ENCODE measurements around the gene DGCR8.

DGCR8 gene

DNA sequence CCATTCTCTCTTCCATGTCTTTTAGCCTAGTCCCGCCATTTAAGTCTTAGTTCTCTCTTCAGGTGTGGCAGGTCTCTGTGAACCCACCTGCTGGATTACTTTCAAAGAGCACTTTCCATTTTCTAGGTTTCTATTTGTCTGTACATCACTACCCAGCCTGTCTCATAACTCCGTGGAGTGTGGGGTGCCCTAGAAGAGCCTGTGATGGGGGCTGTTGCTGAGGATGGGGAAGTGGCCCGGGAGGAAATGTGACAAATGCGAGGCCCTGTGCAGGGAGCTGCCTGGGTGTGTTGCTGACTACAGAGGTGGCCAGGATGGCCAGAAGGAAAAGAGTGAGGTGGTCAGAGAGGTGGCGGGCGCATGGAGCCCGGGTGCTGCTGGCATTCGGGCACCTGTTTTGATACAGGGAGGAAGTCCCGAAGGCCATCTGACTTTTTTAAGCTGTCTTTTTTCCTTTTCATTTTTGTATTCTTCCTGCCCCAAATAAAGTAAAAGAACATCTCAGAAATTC, 10.7 kb downstream of the DGCR8 start:
- H3K4me3 ChIP-seq (ENCODE audit: control insufficient read depth, low read depth, low read length): no peak overlapping the region

DNA sequence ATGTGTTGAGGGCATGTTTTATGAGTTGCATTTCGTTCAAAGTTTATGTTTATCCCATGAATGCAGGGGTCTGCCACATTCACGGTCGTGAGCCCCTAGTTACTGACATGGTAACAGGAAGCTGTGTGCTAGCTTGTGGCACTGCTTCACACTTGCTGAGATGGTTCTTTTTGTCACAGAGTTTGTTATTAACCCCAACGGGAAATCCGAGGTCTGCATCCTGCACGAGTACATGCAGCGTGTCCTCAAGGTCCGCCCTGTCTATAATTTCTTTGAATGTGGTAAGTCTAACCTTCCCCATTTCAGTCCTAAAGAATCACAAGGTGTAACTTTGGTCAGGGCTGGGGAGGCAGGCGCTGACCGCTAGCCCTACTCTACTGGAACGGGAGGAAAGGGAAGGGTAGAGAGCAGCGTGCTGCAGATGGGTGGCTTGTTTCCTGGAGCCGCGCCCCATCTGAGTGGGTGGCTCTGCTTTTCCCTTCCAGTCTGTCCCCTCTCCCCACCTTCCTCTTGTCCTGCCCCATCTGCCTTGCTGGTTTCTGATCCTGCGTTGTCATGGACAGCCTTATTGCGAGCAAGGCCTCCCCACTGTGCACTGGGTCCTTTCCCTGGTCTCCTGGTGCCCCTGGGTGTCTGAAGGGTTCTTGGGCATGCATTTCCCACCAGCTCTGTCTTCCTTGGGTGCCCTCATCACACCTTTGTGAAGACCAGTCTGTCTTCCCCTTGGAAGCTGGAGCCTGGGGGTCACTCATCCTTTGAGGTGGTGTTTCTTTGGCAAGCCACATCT, 11.8 kb downstream of the DGCR8 start:
- DNase-seq (ENCODE audit: low read depth): no peak
- TF ChIP-seq, protein P1, sequence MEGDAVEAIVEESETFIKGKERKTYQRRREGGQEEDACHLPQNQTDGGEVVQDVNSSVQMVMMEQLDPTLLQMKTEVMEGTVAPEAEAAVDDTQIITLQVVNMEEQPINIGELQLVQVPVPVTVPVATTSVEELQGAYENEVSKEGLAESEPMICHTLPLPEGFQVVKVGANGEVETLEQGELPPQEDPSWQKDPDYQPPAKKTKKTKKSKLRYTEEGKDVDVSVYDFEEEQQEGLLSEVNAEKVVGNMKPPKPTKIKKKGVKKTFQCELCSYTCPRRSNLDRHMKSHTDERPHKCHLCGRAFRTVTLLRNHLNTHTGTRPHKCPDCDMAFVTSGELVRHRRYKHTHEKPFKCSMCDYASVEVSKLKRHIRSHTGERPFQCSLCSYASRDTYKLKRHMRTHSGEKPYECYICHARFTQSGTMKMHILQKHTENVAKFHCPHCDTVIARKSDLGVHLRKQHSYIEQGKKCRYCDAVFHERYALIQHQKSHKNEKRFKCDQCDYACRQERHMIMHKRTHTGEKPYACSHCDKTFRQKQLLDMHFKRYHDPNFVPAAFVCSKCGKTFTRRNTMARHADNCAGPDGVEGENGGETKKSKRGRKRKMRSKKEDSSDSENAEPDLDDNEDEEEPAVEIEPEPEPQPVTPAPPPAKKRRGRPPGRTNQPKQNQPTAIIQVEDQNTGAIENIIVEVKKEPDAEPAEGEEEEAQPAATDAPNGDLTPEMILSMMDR (IDR thresholded peaks at IDR 0.05; ENCODE audit: control insufficient read depth, insufficient read depth, low read depth, low read length, missing control alignments): no peak
- H3K4me3 ChIP-seq (ENCODE audit: control insufficient read depth, low read depth, low read length): no peak overlapping the region

More for the DNA sequence above, 10.7 kb downstream of the DGCR8 start:
- no peak for DNase-seq (ENCODE audit: low read depth)
- TF ChIP-seq, protein P1 (IDR thresholded peaks at IDR 0.05; ENCODE audit: control insufficient read depth, insufficient read depth, low read depth, low read length, missing control alignments): no peak

DNA sequence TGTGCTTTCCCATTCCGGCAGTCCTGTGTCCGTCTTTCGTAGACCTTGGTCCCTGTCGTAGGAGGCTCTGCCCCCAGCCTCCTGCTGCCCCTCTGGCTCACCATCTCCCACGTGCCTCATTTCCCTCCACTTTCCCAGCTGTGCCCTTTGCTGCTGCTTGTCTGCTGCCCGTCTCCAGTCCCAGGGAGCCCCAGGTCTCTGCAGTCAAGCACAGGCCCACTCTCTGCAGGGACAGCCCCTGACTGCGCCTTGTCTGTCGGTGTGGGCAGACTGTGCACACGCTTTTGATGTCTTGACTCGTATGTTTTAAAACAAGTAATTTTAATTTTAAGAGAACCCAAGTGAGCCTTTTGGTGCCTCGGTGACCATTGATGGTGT, 12.4 kb downstream of the DGCR8 start:
- DNase-seq (ENCODE audit: low read depth): no peak
- no peak overlapping the region for H3K4me3 ChIP-seq (ENCODE audit: control insufficient read depth, low read depth, low read length)
- TF ChIP-seq, protein P1 (IDR thresholded peaks at IDR 0.05; ENCODE audit: control insufficient read depth, insufficient read depth, low read depth, low read length, missing control alignments): no peak

DNA sequence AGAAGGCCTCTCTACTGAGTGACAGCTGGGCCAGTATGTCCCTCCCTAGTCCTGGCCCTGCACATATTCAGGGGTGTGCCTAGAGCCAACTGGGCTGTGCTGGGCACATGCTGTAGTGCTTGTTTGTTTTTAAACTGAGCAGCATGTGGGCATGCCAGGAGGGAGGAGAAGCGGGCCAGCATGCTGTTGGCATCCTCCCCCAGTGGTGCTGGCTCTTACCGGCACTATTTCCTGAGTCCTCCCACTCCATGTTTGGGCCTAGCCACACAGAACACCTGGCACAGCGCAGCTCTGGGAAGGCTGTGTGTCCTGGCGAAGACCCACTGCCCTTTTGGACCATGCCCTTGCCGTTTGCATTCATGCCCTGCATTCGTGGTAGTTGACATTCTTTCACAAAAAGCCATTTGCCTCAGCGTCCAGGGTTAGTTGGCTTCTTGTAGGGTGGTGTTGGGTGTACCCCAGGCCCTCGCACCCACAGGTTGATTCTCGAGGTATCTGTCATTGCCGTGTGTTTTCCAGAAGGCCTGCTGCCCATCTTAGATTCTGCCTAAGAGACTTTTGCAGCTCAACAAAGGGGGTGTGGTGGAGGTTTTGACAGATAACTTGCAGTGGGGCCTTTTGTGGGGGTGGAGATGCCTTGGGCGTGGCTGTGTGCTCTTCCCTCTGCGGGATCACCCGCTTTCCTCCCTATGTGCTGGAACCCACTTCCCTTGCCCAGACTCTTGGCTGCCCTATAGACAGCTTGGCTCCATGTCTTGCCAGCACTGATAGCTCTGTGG, 13.6 kb downstream of the DGCR8 start:
- no peak overlapping the region for H3K4me3 ChIP-seq (ENCODE audit: control insufficient read depth, low read depth, low read length)
- DNase-seq (ENCODE audit: low read depth): no peak
- TF ChIP-seq, protein P1 (IDR thresholded peaks at IDR 0.05; ENCODE audit: control insufficient read depth, insufficient read depth, low read depth, low read length, missing control alignments): no peak

DNA sequence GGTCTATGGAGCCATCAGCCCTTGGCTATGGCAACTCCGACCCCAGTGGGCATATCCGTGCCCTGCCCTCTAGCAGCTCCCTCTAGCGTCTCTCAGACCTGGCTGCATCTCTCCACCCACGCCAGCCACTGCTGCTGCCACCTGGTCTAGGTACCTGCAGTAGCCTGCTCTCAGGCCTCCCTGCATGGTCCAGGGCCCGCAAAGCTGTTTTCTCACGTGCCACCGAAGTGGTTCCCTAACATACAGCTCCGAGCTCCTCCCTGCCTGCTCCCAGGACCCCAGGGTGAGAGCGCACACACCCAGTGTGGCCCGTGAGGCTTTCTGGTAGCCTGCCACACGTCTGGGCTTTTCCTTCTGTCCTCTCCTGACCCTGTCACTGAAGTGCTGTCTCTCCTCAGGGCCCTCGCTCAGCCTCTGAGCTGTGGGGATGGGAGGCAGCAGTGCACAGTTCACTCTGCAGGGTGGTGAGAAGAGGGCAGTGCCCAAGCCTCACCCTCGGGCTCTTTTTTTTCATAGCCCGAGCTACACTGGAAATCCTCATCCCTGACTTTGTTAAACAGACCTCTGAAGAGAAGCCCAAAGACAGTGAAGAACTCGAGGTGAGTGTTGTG, 14.3 kb downstream of the DGCR8 start:
- H3K4me3 ChIP-seq (ENCODE audit: control insufficient read depth, low read depth, low read length): no peak overlapping the region
- DNase-seq (ENCODE audit: low read depth): no peak
- TF ChIP-seq, protein P1 (IDR thresholded peaks at IDR 0.05; ENCODE audit: control insufficient read depth, insufficient read depth, low read depth, low read length, missing control alignments): no peak

DNA sequence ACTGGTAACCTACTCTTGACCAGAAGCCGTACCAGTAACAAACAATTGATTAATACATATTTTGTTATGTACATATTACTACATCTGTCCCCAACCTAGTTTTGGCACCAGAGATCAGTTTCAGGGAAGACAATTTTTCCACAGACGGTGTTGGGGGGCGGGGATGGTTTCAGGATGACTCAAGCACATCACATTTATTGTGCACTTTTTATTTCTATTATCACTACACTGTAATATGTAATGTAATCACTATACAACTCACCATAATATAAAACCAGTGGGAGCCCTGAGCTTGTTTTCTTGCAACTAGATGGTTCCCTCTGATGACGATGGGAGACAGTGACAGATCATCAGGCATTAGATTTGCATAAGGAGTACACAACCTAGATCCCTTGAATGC, 15.5 kb downstream of the DGCR8 start:
- H3K4me3 ChIP-seq (ENCODE audit: control insufficient read depth, low read depth, low read length): no peak overlapping the region
- DNase-seq (ENCODE audit: low read depth): no peak
- TF ChIP-seq, protein P1 (IDR thresholded peaks at IDR 0.05; ENCODE audit: control insufficient read depth, insufficient read depth, low read depth, low read length, missing control alignments): no peak
